SHP77 treated with DMSO at 0.1 percent for 48 hours (cell line): ENCODE measurements around the gene TRIB2.
"Not testable (repeated sequence)": the region's sequence is repeated elsewhere in the genome, so short reads cannot be mapped to it uniquely, and the experiment has no call there.

ENCODE experiments used
- DNase-seq: peaks from one replicate; lab custom pipeline; 2025; lab: John Stamatoyannopoulos, UW

Gene TRIB2

DNA sequence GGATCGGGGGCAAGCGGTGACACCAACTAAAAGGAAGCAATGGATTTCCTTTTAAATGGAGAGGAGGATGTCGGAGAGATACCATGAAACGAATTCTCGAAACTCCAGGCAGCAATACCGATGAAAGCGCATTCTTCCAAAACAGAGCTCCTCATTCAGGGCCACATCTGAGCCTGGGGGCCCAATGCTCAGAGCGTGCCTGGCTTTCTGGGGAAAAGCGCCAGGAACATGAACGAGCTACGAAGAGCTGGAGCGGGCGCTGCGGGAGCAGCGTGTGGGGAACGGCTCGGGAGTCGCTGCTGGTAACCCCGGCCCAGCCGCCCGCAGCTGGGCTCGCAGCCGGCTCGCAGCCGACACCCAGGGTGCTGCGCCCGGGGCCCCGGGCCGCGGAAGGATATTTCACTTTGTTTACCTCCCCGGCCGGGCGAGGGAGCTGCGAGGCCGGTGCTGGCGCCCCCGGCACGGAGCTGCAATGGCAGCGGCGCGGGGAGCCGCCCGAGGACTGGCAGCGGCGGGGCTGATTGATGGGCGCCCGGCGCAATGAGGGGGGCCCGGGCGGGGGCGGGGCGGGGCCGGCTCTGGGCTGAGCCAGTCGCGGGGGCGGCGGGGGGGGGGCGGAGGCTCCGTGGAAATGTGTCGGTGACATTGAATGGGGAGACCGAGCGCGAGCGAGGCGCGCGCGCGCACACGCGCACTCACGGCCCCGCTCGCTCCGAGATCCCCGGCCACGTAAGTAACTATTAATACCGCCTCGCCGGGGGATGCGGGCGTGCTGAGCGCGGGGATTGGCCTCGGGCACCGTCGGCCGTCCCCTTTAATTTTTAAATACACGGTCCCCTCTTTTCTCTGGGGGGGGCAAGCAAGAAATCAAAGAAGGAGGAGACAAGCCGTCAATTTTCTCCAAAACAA, at the start of gene TRIB2:
Gene TRIB2, plus strand, starts transcription at position 655 of the 909 bp plus-strand sequence. CDS start 1,372 bp downstream, outside the sequence.
- DNase-seq, result peak; percentile 94

DNA sequence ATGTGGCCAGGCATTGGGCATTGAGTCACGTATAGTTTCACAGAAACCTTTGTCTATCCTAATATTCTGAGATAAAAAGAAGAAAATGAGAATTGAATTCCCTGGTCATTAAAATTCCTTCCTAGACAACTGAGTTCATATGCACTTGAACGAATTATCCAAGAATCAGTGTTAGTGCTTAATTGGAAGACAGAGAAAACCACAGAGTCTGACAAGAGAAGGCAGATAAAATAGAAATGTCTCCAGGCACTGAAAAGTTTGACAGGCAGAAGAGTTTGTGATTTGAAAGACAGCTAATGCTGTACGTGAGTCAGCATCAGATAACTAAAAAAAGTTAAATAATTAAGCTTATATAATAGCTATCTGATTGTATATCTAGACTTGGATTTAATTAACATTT, 47.7 kb upstream of the TRIB2 start:
- no peak for DNase-seq

DNA sequence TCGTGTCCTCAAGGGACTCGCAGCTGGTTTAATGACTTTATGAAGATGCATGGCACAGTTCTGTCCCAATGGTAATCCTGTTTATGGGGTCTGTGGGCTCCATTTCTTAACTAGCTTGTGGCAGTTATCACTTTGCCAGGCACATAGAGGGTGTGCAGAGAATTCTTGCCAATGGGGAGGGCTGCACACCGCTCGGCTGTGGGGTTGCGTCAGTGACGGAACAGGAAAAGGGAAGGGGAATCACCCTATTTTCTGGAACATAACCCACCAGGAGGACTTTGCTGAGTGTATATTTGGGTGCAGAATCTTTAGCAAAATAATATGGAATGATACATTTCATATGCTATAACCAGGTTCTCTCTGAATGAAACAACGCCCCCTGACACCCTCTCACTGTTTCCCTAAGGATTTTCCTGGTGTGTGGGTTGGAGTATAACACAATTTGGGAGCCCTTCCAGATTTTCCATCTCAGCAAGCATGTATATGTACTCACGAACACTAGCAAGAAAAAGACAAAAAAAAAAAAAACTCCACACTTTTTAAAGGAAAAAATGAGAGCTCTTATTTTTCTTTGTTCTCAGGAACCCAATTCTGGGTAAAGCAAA, 43.9 kb upstream of the TRIB2 start:
- no peak for DNase-seq

DNA sequence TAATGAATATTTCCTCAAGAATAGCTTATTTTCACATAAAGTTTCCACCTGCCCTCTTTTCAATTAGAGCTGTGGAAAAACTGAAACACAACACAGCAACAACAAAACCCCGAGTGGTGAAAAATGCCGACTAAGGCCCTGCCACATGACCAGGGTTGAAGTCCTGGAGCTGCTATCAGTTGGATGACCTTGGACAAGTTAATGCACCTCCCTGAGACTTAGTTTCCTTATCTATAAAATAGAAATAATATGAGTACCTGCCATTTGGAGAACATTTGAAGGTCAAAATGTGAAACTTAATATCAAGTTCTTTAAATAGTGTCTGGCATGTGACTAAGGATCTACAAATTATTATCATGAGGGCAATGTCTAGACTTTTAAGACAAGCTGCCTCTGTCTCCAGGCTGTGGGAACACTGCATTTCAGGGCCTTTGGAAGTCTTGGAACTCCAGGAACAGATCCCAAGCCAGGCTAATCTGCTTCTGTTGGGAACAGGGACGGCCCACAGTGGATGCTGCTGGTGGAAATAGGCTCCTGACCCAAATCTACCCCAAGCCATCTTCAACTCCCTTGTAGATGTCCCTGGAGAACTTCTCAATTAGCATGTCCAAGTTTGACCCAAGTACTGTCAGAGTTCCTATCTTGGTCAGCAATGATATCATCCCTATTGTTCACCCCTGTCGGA, 42.0 kb upstream of the TRIB2 start:
- no peak for DNase-seq

DNA sequence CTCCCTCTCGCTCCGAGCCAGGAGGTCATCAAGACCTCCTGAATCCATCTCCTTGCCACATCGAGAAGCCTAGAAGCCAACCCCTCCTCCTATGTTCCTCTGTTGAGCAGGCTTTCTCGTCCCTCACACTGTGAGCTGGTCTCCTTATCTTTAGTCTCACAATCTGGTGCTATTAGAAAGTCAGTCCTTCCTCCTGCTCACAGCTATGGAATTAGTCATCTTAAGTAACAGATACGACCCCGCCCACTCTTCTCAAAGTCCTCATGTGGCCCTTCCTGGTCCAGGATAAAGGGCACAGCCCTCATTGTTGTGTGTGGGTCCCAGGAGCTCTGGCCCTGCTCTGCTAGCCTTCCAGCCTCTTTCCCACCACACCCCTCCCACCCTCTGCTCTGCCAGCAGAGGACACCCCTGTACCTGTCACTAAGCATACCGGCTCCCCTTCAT, 41.4 kb upstream of the TRIB2 start:
- DNase-seq, result no peak

DNA sequence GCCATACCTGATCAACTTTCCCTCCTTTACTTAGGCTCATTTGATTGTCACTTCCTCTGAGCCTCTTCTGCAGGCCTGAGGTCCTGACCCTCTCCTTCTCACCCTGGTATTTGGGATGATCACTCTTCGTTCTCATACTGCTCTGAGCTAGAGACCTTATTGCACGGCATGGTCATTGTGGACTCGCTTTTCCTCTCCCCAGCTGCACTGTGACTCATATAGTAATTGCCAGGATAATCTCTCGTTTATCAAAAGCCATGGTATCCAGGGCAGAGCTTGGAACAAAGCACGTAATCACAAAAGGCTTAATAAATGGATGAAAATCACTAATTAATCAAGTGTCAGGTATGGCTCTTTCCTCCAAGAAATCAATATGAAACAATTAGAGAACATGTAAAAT, 40.9 kb upstream of the TRIB2 start:
- no peak for DNase-seq

DNA sequence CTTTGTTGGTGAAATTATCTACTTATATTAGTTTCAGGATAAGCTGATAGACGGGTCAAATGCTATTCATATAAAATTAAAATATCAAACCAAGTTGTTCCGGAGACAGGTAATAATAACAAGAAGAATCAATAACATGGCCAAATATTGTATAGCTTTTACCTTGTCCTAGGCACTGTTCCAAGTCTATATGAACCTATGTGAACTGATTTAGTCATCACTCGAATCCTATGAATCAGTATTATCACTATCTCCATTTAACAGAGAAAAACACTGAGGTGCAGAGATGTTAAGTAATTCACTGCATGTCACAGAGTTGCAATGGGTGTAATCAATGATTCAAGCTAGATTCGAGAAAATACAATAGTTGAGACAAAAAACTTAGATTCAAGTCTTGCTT, 40.0 kb upstream of the TRIB2 start:
- DNase-seq, result no peak

DNA sequence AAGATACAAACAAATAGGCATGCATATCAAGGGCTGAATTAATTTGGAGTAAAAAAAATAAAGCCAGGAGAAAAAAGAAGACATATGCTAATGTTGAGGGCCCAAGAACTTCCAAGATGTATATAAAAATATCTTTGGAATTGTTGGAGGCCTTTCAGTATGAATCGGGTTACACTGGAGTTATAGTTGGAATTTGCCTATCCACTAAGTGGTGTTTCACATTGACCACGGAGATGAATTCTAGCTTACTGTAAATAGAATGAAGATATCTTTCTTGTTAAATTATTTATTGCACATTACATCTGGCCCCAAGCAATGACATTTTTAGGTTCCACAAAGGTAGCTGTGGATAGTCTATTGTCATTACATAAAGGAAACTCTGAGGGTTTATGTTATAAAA, 38.5 kb upstream of the TRIB2 start:
- DNase-seq, result no peak

DNA sequence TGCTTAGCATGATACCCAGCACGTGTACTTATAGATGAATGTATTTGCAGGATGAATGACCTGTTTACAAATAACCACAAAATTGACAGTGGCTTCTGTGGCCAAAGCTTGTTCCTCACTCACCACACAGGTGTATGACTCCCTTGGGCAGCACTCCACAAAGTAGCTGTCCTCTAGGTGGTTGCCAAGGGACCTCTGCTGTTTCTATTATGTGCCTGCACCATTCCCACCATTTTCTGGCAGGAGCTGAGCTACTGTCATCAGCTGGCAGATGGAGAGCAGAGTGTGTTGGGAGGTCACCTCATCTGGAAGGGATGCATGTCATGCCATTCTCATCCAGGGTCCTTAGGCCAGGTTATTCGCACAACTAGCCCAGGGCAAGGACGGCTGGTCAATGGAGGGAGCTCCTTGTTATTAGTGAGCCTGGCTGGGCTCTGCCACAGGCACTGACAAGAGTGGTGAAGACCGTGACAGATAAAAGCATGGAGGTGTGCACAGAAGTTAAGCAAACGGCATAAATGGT, 37.1 kb upstream of the TRIB2 start:
- no peak for DNase-seq

DNA sequence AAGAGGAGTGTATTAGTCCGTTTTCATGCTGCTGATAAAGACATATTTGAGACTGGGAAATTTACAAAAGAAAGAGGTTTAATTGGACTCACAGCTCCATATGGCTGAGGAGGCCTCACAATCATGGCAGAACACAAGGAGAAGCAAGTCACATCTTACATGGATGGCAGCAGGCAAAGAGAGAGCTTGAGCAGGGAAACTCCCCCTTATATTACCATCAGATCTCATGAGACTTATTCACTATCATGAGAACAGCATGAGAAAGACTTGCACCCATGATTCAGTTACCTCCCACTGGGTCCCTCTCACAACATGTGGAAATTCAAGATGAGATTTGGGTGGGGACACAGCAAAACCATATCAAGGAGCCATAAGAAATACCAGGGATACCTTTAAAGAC, 36.6 kb upstream of the TRIB2 start:
- not testable (repeated sequence) for DNase-seq

DNA sequence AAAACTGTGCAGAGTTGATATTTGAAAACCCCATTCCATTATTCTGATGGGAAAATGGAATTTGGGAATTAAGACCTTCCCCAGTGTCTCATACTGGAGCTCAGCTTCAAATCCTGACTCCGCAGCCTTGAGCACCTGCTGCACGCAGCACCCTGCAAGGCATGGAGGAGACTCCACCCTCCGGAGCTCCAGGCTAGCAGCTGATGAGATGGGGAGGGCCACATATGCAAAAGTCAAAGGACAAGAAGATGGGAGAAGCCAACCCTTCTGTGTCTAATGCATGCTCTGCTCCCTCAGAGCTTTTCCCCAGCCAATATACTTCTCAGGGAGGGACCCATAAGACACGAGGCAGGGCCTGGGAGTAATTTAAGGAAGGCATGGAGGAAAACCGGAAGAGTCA, 34.7 kb upstream of the TRIB2 start:
- no peak for DNase-seq

DNA sequence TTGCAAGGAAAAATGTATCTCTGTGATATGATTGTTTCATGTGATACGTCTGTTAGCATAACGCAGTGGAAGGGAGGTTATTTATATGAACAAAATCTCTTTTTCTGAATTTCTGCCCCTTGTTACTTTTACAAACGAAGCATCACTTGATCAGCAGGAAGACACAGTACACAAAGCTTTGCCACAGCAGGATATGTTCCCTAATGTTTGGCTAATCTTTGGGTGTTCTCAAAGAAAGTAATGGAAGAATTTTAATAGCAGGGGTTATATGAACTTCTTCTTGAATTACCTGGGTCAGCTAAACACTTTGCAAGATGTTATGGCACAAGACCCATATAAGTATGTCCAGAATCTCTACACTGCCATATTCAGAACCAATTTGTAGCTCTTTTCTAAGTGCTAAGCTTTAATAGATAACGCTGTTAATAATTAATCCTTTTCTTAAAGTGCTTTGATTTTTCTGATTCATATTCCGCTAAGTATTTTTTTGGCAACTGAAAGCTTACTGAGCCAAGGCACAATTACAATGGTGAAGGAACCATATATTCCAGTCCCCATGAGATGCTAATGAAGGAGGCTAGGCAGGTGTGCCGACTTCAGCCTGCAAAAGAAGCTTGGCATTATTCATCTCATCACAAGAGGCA, 33.2 kb upstream of the TRIB2 start:
- DNase-seq, result no peak

DNA sequence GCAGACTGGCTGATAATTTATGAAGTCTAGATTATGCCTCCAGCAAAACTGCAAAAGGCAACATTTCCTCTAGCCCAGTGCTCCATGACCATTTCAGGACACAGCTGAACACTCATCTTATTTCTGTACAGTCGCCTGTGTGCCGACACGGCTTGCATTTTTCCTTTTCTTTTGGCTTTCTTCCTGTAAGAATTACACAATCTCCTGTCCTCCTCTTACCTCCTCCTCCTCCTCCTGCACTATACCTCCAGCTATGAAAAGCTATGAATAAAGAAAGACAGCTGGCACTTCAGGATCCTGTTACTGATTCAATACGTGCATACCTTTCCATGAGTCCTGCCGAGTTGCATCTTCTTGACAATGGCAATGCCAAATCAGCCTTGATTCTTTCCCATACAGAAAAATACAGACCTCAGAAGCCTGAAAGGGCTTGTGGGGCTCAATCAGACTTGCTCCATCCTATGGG, 32.2 kb upstream of the TRIB2 start:
- no peak for DNase-seq

DNA sequence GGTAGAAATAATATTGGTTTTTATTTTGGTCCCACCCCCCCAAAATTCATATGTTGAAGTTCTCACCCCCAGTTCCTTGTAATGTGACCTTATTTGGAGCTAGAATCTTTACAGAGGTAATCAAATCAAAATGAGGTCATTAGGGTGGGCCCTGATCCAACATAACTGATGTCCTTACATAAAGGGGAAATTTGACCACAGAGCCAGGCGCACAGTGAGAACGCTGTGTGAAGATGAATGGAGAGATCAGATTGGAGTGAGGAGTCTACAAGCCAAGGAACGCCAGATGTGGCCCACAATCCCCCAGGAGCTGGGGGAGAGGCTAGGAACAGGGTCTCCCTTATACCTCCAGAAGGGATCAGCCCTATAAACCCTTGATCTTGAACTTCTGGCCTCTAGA, 31.6 kb upstream of the TRIB2 start:
- no peak for DNase-seq

DNA sequence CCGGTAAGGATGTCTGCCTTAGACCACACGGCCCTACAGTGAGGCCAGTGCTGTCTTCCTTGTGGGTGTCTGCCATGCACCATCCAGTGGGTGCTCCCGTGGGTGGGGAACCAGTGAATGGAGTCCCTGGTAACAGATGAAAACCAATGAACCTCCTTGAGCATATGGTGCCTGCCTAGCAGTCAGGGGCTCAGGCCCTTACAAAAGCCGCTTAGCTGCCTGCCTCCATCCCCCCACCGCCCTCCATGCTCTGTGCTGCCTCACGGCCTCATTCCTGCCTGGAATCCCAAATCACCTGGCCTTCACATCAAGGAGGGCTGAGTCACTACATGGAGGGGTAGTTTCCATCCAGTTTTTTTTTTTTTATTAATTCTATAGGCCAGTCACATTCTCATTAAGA, 30.8 kb upstream of the TRIB2 start:
- DNase-seq, result no peak

DNA sequence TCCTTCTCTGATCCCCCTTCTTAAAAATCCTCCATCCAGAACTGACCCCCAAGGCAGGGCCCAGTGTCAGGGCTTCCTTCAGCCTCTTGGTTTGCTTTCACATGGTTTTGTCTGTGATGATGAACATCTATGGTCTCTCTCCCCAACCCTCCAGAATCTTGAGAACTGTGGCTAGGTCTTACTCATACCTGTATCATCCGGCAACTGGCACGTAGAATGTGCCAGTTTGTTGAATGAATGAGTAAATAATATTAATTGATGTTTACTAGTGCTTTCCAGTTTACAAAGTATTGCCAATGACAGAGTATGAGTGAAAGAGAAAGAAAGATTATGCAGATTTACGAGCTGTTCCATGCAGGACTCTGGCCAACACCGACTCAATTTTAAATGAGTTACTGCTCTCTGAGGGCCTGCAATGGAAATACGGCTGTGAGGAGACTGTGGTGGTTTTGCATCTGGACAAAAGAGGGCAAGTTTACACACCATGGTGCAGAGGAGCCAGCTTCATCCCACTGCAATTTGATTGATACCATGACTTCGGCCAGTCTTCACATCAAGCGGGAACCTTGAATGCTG, 29.9 kb upstream of the TRIB2 start:
- no peak for DNase-seq

DNA sequence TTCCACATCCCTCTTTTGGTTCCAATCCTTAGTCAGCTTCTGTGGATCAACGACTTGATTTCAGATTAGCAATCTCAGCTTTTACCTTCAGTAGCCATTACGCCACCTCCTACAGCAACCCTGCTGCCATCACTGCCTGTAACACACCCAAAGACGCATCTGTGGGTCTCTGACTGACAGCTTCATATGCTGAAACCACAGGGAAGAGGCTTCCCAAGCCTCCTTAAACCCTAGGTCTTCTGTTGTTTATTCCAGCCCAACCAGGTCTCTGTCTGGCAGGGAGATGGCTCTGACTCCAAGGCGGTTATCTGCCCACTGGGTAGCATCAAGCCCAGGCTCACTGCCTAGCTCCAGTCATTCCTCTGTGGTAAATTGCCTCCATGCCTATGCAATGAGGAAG, 28.6 kb upstream of the TRIB2 start:
- DNase-seq, result no peak

DNA sequence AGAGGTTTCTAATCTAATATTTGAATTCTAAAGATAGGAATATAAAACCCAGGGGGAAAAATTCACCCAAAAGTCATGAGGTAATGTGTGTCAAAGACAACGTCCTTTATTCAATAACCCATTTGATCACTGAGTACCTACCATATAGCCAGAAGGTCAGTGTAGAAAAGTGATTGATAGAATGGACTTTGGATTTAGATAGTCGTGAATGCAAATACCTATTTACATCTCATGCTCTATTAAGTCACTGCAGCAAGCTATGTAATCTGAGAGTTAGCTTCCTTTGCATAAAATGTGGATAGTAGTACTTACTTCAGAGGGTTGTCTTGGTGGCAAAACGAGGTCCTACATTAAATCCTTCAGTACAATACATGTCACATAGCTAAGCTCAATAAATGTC, 27.8 kb upstream of the TRIB2 start:
- DNase-seq, result no peak

DNA sequence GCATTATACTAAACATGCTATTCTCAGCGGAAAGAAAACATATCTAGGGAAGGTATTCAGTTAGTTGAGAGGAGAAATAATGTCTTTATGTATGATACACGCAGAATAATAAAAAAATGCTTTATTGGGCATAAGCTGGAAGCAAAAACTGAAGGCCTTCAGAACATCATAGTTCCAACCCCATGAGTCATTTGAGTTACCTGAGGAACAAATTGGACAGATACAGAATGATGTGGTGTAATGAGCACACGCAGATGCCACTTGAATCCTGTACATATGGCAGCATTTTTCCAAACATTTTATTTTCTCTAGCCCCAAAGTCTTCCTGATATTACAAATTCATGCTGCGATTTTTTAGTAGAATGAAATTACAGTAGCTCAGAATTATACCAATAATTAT, 23.2 kb upstream of the TRIB2 start:
- DNase-seq, result no peak

DNA sequence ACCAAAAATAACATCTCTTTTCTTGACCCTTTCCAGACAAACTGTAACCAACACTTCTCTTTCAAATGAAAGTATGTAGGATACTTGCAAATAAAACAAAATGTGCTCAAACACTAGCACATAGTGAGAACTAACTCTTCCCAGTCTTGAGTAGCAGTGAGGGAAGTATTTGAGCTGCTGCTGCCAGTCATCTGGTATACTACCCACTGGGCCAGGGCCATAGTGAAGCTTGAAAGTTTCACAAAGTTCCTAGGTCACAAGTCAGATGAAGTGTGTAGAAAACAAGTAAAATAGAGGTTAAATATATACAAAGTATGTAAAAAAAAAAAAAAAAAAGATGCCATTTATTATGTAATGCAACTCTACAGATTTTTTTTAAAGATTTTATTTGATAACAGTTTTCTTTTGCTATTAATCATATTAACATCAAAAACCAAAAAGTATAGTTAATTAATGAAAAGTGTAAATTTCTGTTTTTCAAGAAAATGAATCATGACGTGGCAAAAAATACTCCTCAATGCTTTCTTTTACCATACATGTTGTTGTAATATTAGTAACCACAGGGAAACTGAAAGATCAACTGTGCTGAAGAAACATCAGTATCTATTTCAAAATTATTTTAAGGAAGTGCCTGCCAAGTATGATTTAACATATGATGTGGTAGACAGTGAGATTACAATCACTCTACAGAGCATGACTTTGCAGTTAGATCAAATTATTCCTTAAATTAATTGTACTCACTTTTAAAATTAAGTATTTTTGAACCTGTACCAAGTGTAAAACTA, 21.6 kb upstream of the TRIB2 start:
- no peak for DNase-seq

DNA sequence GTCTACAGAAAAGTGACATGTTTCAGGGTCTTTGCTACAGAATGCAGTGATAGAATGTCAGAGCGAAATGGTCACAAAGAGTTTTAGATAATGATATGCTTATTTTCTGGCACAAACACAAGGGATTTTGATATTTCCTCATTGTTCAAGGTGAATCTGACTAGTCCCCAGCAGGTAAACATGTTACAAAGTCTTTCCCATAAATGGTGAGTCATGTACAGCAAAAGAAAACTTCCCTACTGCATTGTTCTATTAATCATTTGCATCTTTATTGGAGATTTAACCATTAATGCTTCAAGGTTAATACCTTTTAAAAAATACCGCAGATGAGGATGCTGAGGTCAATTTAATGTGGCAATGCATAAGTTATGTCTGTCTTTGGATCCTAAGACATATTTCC, 19.1 kb upstream of the TRIB2 start:
- no peak for DNase-seq
